Stimulated activated naive CD4-positive, alpha-beta T cell treated with Interleukin-2 at 50 U/mL for 16 hours (primary cell): Measurements from ENCODE around the gene ARMCX6.
A peak's percentile ranks its signal among the peaks of the same experiment; 100 is the strongest.
"Not testable (repeated sequence)": the region's sequence is repeated elsewhere in the genome, so short reads cannot be mapped to it uniquely, and the experiment has no call there.

Experiments
- DNase-seq: peaks from one replicate; lab custom pipeline; 2025; lab: John Stamatoyannopoulos, UW

The ARMCX6 gene

GRCh38 chrX:101617211-101618191, at the start of gene ARMCX6:
TSS of gene ARMCX6 (minus strand) at chrX:101618000. CDS start at chrX:101616620, 1,380 bp downstream.
- peak; percentile 59 for DNase-seq

- no peak for DNase-seq
Observed at GRCh38 chrX:101659601-101660063, 41.8 kb upstream of the ARMCX6 start, which contains the start of gene ARMCX2. TSS of gene ARMCX2 (minus strand) at chrX:101659850. CDS start at chrX:101657588, 2,262 bp downstream.

GRCh38 chrX:101658661-101659491, 41.1 kb upstream of the ARMCX6 start:
- DNase-seq: peak; percentile 50

- no peak for DNase-seq
Observed at GRCh38 chrX:101657495-101657894, 39.7 kb upstream of the ARMCX6 start.

- DNase-seq: no peak
Observed at GRCh38 chrX:101656817-101657216, 39.0 kb upstream of the ARMCX6 start.

GRCh38 chrX:101655534-101655933, 37.7 kb upstream of the ARMCX6 start:
- DNase-seq: no peak

GRCh38 chrX:101647716-101648115, 29.9 kb upstream of the ARMCX6 start:
- not testable (repeated sequence) for DNase-seq

GRCh38 chrX:101642093-101642492, 24.3 kb upstream of the ARMCX6 start:
- DNase-seq: no peak

GRCh38 chrX:101639583-101639982, 21.8 kb upstream of the ARMCX6 start:
- DNase-seq: no peak

- no peak for DNase-seq
Observed at GRCh38 chrX:101619364-101619763, 1.6 kb upstream of the ARMCX6 start.

- DNase-seq: no peak
Observed at GRCh38 chrX:101605728-101606127, 12.1 kb downstream of the ARMCX6 start.

GRCh38 chrX:101605146-101605545, 12.7 kb downstream of the ARMCX6 start:
- no peak for DNase-seq

- no peak for DNase-seq
Observed at GRCh38 chrX:101602077-101602476, 15.7 kb downstream of the ARMCX6 start.

- DNase-seq: not testable (repeated sequence)
Observed at GRCh38 chrX:101599592-101599991, 18.2 kb downstream of the ARMCX6 start.

- DNase-seq: no peak
Observed at GRCh38 chrX:101595739-101596419, 21.9 kb downstream of the ARMCX6 start.
